C4-2B (cell line): ENCODE results near the gene PIGQ.

Experiments used
- H3K27ac ChIP-seq: fragments of 450-650 bp; 2 replicates; pipeline ENCODE4 v1.5.1; 2017
- CTCF ChIP-seq: fragments of 450-650 bp; conservative IDR thresholded peaks from 2 replicates; pipeline ENCODE4 v1.5.1; 2017; ENCODE audit warnings: mild to moderate bottlenecking
- ZFX ChIP-seq: fragments of 450-650 bp; IDR thresholded peaks from 2 replicates; pipeline ENCODE4 v1.6.1; 2017

The PIGQ gene

GRCh38 chr16:629185-629832, 59.5 kb downstream of the PIGQ start:
- TF ChIP-seq ZFX (no peak), CTCF (no peak)
- no peak overlapping the region for H3K27ac ChIP-seq

DNA sequence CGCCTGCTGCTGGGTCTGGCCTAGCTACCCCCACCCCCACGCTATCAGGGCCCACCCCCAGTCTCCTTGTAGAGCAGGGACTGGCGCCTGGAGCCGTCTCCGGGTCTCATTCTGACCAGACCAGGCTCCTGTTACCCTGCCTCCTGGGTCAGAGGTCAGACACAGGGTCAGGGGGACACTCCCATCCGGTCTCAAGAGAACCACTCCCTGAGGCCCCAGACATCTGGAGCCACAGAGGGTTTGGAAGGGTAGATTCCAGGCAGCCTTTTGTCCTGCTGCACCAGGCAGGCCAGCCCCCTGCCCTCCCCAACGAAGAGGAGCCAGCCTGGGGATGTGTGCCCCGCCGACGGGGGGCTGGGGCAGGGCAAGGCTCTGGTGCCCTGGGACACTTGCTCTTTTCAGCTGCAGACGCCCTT, 60.1 kb downstream of the PIGQ start:
- H3K27ac ChIP-seq: no peak overlapping the region
- TF ChIP-seq CTCF (no peak), ZFX (no peak)

GRCh38 chr16:630249-630814, 60.6 kb downstream of the PIGQ start:
- no peak for TF ChIP-seq ZFX
- TF ChIP-seq CTCF: no peak
- no peak overlapping the region for H3K27ac ChIP-seq

GRCh38 chr16:630815-631405, 61.1 kb downstream of the PIGQ start, which contains the start of gene WFIKKN1:
Gene WFIKKN1, plus strand, starts transcription at chr16:630985. Its CDS starts 269 bp downstream, at chr16:631254.
- no peak within 1 kb of the TSS for H3K27ac ChIP-seq
- no peak for TF ChIP-seq CTCF
- TF ChIP-seq ZFX: no peak

DNA sequence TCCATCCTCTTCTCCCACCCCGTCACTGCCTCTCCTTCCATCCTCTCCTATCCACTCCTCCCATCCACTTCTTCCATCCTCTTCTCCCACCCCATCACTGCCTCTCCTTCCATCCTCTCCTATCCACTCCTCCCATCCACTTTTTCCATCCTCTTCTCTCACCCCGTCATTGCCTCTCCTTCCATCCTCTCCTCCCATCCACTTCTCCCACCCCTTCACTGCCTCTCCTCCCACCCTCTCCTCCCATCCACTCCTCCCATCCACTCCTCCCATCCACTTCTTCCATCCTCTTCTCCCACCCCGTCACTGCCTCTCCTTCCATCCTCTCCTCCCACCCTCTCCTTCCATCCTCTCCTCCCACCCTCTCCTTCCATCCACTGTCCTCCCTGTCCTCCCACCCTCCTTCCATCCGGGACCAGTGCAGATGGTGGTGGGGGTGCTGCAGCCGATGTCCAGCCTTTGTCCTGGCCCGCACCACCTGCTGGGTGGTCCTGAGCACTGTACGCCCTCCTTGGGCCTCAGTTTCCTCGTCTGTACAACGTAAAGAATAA, 62.1 kb downstream of the PIGQ start:
- TF ChIP-seq CTCF (no peak), ZFX (no peak)

GRCh38 chr16:632486-633335, 62.9 kb downstream of the PIGQ start:
- no peak overlapping the region for H3K27ac ChIP-seq
- TF ChIP-seq ZFX (no peak), CTCF (no peak)

More for the DNA sequence above, 62.1 kb downstream of the PIGQ start:
- no peak overlapping the region for H3K27ac ChIP-seq
